GM23338 (cell line): ENCODE measurements around the gene ARHGAP27. TPM values are rescaled to one million over a fixed set of nuclear protein-coding genes. Genes with fewer than 3 reads are reported as not detected.

Source experiments
- ATAC-seq: fragments of 200-7000 bp; cut with Tn5 transposase; 3 replicates; pipeline ENCODE4 v1.9.1; 2020
- DNase-seq: peaks from one replicate; pipeline ENCODE4 v3.0.0-alpha.2; 2015; ENCODE audit warnings: low spot score
- H2AFZ ChIP-seq: fragments of 200-600 bp; sonication (generic); 2 replicates; pipeline ENCODE4 v1.8.0; 2016; ENCODE audit warnings: antibody characterized with exemption, mild to moderate bottlenecking, moderate library complexity
- H3F3A ChIP-seq: fragments of 200-600 bp; sonication (generic); replicated peaks from 2 replicates; pipeline ENCODE4 v1.8.0; 2017; ENCODE audit warnings: antibody characterized with exemption, mixed run types, low read depth
- H3K27ac ChIP-seq: fragments of 200-600 bp; sonication (generic); 2 replicates; pipeline ENCODE4 v1.6.1; 2016; ENCODE audit warnings: low read depth
- H3K27me3 ChIP-seq: fragments of 200-600 bp; sonication (generic); 2 replicates; pipeline ENCODE4 v1.8.0; 2016; ENCODE audit warnings: mild to moderate bottlenecking, mixed run types, moderate library complexity; ENCODE audit not compliant: insufficient read depth
- H3K36me3 ChIP-seq: fragments of 200-600 bp; sonication (generic); 2 replicates; pipeline ENCODE4 v1.8.0; 2016; ENCODE audit warnings: mild to moderate bottlenecking; ENCODE audit not compliant: insufficient read depth
- H3K4me1 ChIP-seq: fragments of 200-600 bp; sonication (generic); 2 replicates; pipeline ENCODE4 v1.8.0; 2016; ENCODE audit warnings: mild to moderate bottlenecking, moderate library complexity; ENCODE audit not compliant: insufficient read depth
- H3K4me2 ChIP-seq: fragments of 200-600 bp; sonication (generic); 2 replicates; pipeline ENCODE4 v1.7.1; 2017; ENCODE audit warnings: mixed run types
- H3K4me3 ChIP-seq: fragments of 200-600 bp; sonication (generic); 2 replicates; pipeline ENCODE4 v1.6.1; 2016; ENCODE audit warnings: mixed run types
- H3K79me2 ChIP-seq: fragments of 200-600 bp; sonication (generic); replicated peaks from 2 replicates; pipeline ENCODE4 v1.8.0; 2017; ENCODE audit warnings: mild to moderate bottlenecking; ENCODE audit not compliant: insufficient read depth
- H3K9me2 ChIP-seq: fragments of 200-600 bp; sonication (generic); 2 replicates; pipeline ENCODE4 v1.8.0; 2017; ENCODE audit not compliant: insufficient read depth
- H4K20me1 ChIP-seq: fragments of 200-600 bp; sonication (generic); replicated peaks from 2 replicates; pipeline ENCODE4 v1.8.0; 2017; ENCODE audit warnings: mild to moderate bottlenecking; ENCODE audit not compliant: insufficient read depth
- H3K27ac Mint-ChIP-seq: 2 replicates; pipeline ENCODE4 v1.8.0; 2020; ENCODE audit warnings: inconsistent platforms, mild to moderate bottlenecking, moderate library complexity, mixed read lengths
- H3K27me3 Mint-ChIP-seq: 3 replicates; pipeline ENCODE4 v1.8.0; 2022; ENCODE audit warnings: low read depth, mild to moderate bottlenecking, moderate library complexity, mixed read lengths, inconsistent platforms; ENCODE audit not compliant: insufficient read depth, poor library complexity
- H3K36me3 Mint-ChIP-seq: 3 replicates; pipeline ENCODE4 v1.8.0; 2021; ENCODE audit warnings: low read depth, mild to moderate bottlenecking, inconsistent platforms, moderate library complexity, mixed read lengths
- H3K4me1 Mint-ChIP-seq: 3 replicates; pipeline ENCODE4 v1.8.0; 2020; ENCODE audit warnings: mild to moderate bottlenecking, inconsistent platforms, mixed read lengths
- H3K4me3 Mint-ChIP-seq: 3 replicates; pipeline ENCODE4 v1.8.0; 2021; ENCODE audit warnings: moderate library complexity, mild to moderate bottlenecking, inconsistent platforms, mixed read lengths
- H3K9me3 Mint-ChIP-seq: 3 replicates; pipeline ENCODE4 v1.8.0; 2020; ENCODE audit warnings: moderate library complexity, mild to moderate bottlenecking, inconsistent platforms, mixed read lengths
- CREB1 ChIP-seq: fragments of 250-450 bp; sonication (Bioruptor Pico); IDR thresholded peaks from 2 replicates; pipeline ENCODE4 v1.5.0; 2020; ENCODE audit warnings: low read depth, mild to moderate bottlenecking, moderate library complexity
- ETS1 ChIP-seq: IDR thresholded peaks from 2 replicates; pipeline ENCODE4 v1.6.1; 2016; ENCODE audit warnings: antibody characterized with exemption
- NANOG ChIP-seq: IDR thresholded peaks from 2 replicates; pipeline ENCODE4 v1.6.1; 2016; ENCODE audit warnings: antibody characterized with exemption, borderline replicate concordance
- POLR2AphosphoS5 ChIP-seq: IDR thresholded peaks from 2 replicates; pipeline ENCODE4 v1.6.1; 2016; ENCODE audit warnings: antibody characterized with exemption, low read depth
- REST ChIP-seq: IDR thresholded peaks from one replicate; pipeline ENCODE4 v1.6.1; 2018; ENCODE audit warnings: antibody characterized with exemption; ENCODE audit not compliant: unreplicated experiment
- STAT1 ChIP-seq: IDR thresholded peaks from one replicate; pipeline ENCODE4 v1.6.1; 2016; ENCODE audit warnings: antibody characterized with exemption; ENCODE audit not compliant: unreplicated experiment
- ZNF331 ChIP-seq: fragments of 250-450 bp; sonication (Bioruptor Pico); IDR thresholded peaks from 2 replicates; pipeline ENCODE4 v1.5.0; 2020; ENCODE audit warnings: low read depth, mild to moderate bottlenecking, moderate library complexity
- ZNF462 ChIP-seq: fragments of 250-450 bp; sonication (Bioruptor Pico); IDR thresholded peaks from 2 replicates; pipeline ENCODE4 v1.5.0; 2020; ENCODE audit warnings: mild to moderate bottlenecking, moderate library complexity
- polyA plus RNA-seq: library from polyadenylated mRNA; unstranded; fragments of >200 nt; fragmentation: Nextera tagmentation; extraction: Ambion mirVana; gene quantifications from 2 replicates; pipeline ENCODE4 v1.2.1, GENCODE V29; 2016
- total RNA-seq: library from RNA; depleted of rRNA; stranded (reverse); fragments of >200 nt; shearing (Covaris generic); gene quantifications from 2 replicates; pipeline ENCODE4 v1.2.3, GENCODE V29; 2014

Gene ARHGAP27
- total and polyA plus RNA-seq, 2 experiments from 2014 or later: 5.9 to 17.7 TPM

- Histone ChIP-seq H3K4me1 (peaks cover 6% of the 10 kb centered on the region; the same call in 1 of the 2 replicates), H3K9me2 (no peaks in the 10 kb centered on the region), H3K27me3 (no peaks in the 10 kb centered on the region), H3K79me2 (no peaks in the 10 kb centered on the region), H3K27ac (no peak overlapping the region), H2AFZ (no peak overlapping the region), H3K4me3 (no peak overlapping the region), H4K20me1 (no peaks in the 10 kb centered on the region), H3K36me3 (no peaks in the 10 kb centered on the region), H3K4me2 (no peak overlapping the region), H3F3A (no peaks in the 10 kb centered on the region)
- no peak for ATAC-seq
- Mint-ChIP-seq H3K36me3 (peaks cover 2% of the 10 kb centered on the region; the same call in 2 of the 3 replicates), H3K4me3 (no peak overlapping the region), H3K9me3 (no peaks in the 10 kb centered on the region), H3K27ac (no peak overlapping the region), H3K27me3 (peaks cover 17% of the 10 kb centered on the region), H3K4me1 (peaks cover 7% of the 10 kb centered on the region)
- TF ChIP-seq ZNF462 (CRISPR knock-in tag): no peak
- TF ChIP-seq REST: no peak
- TF ChIP-seq NANOG: no peak
- TF ChIP-seq POLR2AphosphoS5: no peak
- TF ChIP-seq CREB1: no peak
- no peak for TF ChIP-seq STAT1
- no peak for TF ChIP-seq ZNF331 (CRISPR knock-in tag)
- TF ChIP-seq ETS1: no peak
- no peak for DNase-seq
These were observed 40.8 kb downstream of the ARHGAP27 start for GRCh38 chr17:45391918-45392317.
